H9 (cell line): ENCODE data around the gene SLC35F5. TPM values are rescaled to one million over a fixed set of nuclear protein-coding genes. Genes with fewer than 3 reads are reported as not detected.

ENCODE experiments used
- DNase-seq: peaks from one replicate; pipeline ENCODE4 v3.0.0-alpha.2; 2017
- H2AFZ ChIP-seq: one replicate; pipeline ENCODE4 v1.6.1; 2013; ENCODE audit warnings: mild to moderate bottlenecking, low read length, control low read depth, moderate library complexity
- H2AK5ac ChIP-seq: 2 replicates; pipeline ENCODE4 v1.6.1; 2013; ENCODE audit warnings: low read length, control low read depth, mixed read lengths; ENCODE audit not compliant: insufficient read length
- H2BK120ac ChIP-seq: one replicate; pipeline ENCODE4 v1.6.1; 2013; ENCODE audit warnings: low read depth, mild to moderate bottlenecking, low read length, control low read depth, inconsistent platforms; ENCODE audit not compliant: poor library complexity, severe bottlenecking
- H2BK12ac ChIP-seq: 2 replicates; pipeline ENCODE4 v1.6.1; 2013; ENCODE audit warnings: low read length, control low read depth, mixed read lengths, low read depth; ENCODE audit not compliant: insufficient read length
- H2BK15ac ChIP-seq: 2 replicates; pipeline ENCODE4 v1.6.1; 2013; ENCODE audit warnings: low read depth, low read length, control low read depth
- H2BK20ac ChIP-seq: one replicate; pipeline ENCODE4 v1.6.1; 2013; ENCODE audit warnings: low read depth, mild to moderate bottlenecking, low read length, control low read depth, inconsistent platforms; ENCODE audit not compliant: poor library complexity, severe bottlenecking
- H2BK5ac ChIP-seq: 2 replicates; pipeline ENCODE4 v1.6.1; 2013; ENCODE audit warnings: low read length, control low read depth, mixed read lengths; ENCODE audit not compliant: insufficient read length
- H3K14ac ChIP-seq: 2 replicates; pipeline ENCODE4 v1.6.1; 2013; ENCODE audit warnings: low read length, control low read depth; ENCODE audit not compliant: insufficient read depth
- H3K18ac ChIP-seq: 2 replicates; pipeline ENCODE4 v1.6.1; 2013; ENCODE audit warnings: low read depth, mild to moderate bottlenecking, mixed read lengths, low read length, control low read depth; ENCODE audit not compliant: insufficient read length
- H3K23ac ChIP-seq: 2 replicates; pipeline ENCODE4 v1.6.1; 2013; ENCODE audit warnings: low read length, control low read depth, mixed read lengths, low read depth; ENCODE audit not compliant: insufficient read length
- H3K23me2 ChIP-seq: 2 replicates; pipeline ENCODE4 v1.6.1; 2013; ENCODE audit warnings: low read depth, mild to moderate bottlenecking, mixed read lengths, low read length, control low read depth; ENCODE audit not compliant: insufficient read length, poor library complexity, severe bottlenecking
- H3K27ac ChIP-seq: 2 replicates; pipeline ENCODE4 v1.5.1; 2013; ENCODE audit warnings: low read length, control low read depth, mixed read lengths, low read depth; ENCODE audit not compliant: insufficient read length
- H3K27me3 ChIP-seq: 2 replicates; pipeline ENCODE4 v1.6.1; 2013; ENCODE audit warnings: low read length, control low read depth, inconsistent platforms; ENCODE audit not compliant: insufficient read depth
- H3K4ac ChIP-seq: 2 replicates; pipeline ENCODE4 v1.6.1; 2013; ENCODE audit warnings: low read depth, mild to moderate bottlenecking, control low read depth, inconsistent platforms, low read length, moderate library complexity
- H3K4me1 ChIP-seq: 2 replicates; pipeline ENCODE4 v1.6.1; 2013; ENCODE audit warnings: low read length, control low read depth, inconsistent platforms; ENCODE audit not compliant: insufficient read depth
- H3K4me2 ChIP-seq: 2 replicates; pipeline ENCODE4 v1.6.1; 2013; ENCODE audit warnings: low read length, control low read depth, mixed read lengths; ENCODE audit not compliant: insufficient read length, insufficient read depth
- H3K56ac ChIP-seq: 2 replicates; pipeline ENCODE4 v1.6.1; 2013; ENCODE audit warnings: low read depth, mild to moderate bottlenecking, mixed read lengths, low read length, control low read depth; ENCODE audit not compliant: insufficient read length
- H3K79me1 ChIP-seq: 2 replicates; pipeline ENCODE4 v1.6.1; 2013; ENCODE audit warnings: low read depth, mild to moderate bottlenecking, moderate library complexity, low read length, control low read depth, inconsistent platforms; ENCODE audit not compliant: insufficient read depth, poor library complexity, severe bottlenecking
- H3K79me2 ChIP-seq: 2 replicates; pipeline ENCODE4 v1.6.1; 2013; ENCODE audit warnings: low read length, control low read depth, inconsistent platforms; ENCODE audit not compliant: insufficient read depth
- H3K9ac ChIP-seq: 2 replicates; pipeline ENCODE4 v1.6.1; 2013; ENCODE audit warnings: low read length, control low read depth, mixed read lengths; ENCODE audit not compliant: insufficient read length; ENCODE audit errors: extremely low read depth
- H3K9me3 ChIP-seq: one replicate; pipeline ENCODE4 v1.6.1; 2013; ENCODE audit warnings: low read depth, low read length, inconsistent platforms; ENCODE audit not compliant: control insufficient read depth
- H3T11ph ChIP-seq: one replicate; pipeline ENCODE4 v1.6.1; 2013; ENCODE audit warnings: mild to moderate bottlenecking, low read length, control low read depth, inconsistent platforms
- H4K20me1 ChIP-seq: one replicate; pipeline ENCODE4 v1.6.1; 2013; ENCODE audit not compliant: control insufficient read depth, insufficient read length, insufficient read depth
- H4K5ac ChIP-seq: 2 replicates; pipeline ENCODE4 v1.6.1; 2013; ENCODE audit warnings: low read depth, mild to moderate bottlenecking, mixed read lengths, low read length, control low read depth; ENCODE audit not compliant: insufficient read length
- H4K8ac ChIP-seq: replicated peaks from 2 replicates; pipeline ENCODE4 v1.6.1; 2013; ENCODE audit warnings: low read length, control low read depth, mixed read lengths, low read depth; ENCODE audit not compliant: insufficient read length
- H4K91ac ChIP-seq: 2 replicates; pipeline ENCODE4 v1.6.1; 2013; ENCODE audit warnings: low read depth, mild to moderate bottlenecking, moderate library complexity, mixed read lengths, low read length, control low read depth; ENCODE audit not compliant: insufficient read length
- H3K27ac Mint-ChIP-seq, 3 experiments: 2 replicates in 2 of 3; 3 replicates in 1 of 3; pipeline ENCODE4 v1.8.0; 2020 to 2021; ENCODE audit warnings: mixed read lengths in 3 of 3, mild to moderate bottlenecking in 1 of 3, moderate library complexity in 1 of 3
- H3K27me3 Mint-ChIP-seq: 2 replicates; pipeline ENCODE4 v1.8.0; 2021; ENCODE audit warnings: low read depth, mild to moderate bottlenecking, moderate library complexity, mixed read lengths
- H3K36me3 Mint-ChIP-seq, 3 experiments: 2 replicates in 2 of 3; 3 replicates in 1 of 3; pipeline ENCODE4 v1.8.0; 2020 to 2021; ENCODE audit warnings: low read depth in 3 of 3, mixed read lengths in 3 of 3; ENCODE audit not compliant: insufficient read depth in 1 of 3
- H3K4me1 Mint-ChIP-seq, 2 experiments: 2 replicates each; pipeline ENCODE4 v1.8.0; 2020; ENCODE audit warnings: mixed read lengths in 2 of 2
- H3K4me3 Mint-ChIP-seq, 2 experiments: 2 replicates in 1 of 2; 3 replicates in 1 of 2; pipeline ENCODE4 v1.8.0; 2020 to 2021; ENCODE audit warnings: mild to moderate bottlenecking in 2 of 2, mixed read lengths in 2 of 2, moderate library complexity in 1 of 2
- H3K9me3 Mint-ChIP-seq, 2 experiments: 2 replicates in 1 of 2; 3 replicates in 1 of 2; pipeline ENCODE4 v1.8.0; 2020; ENCODE audit warnings: mild to moderate bottlenecking in 2 of 2, mixed read lengths in 2 of 2, moderate library complexity in 1 of 2
- CTCF ChIP-seq: fragments of 200-600 bp; sonication (generic); conservative IDR thresholded peaks from 3 replicates; pipeline ENCODE4 v1.8.0; 2021; ENCODE audit warnings: antibody characterized with exemption, mild to moderate bottlenecking
- WGBS: extraction: QIAGEN DNeasy Blood & Tissue Kit; methylation state at CpG from one replicate; pipeline ENCODE4 v1.1.7; 2013; ENCODE audit warnings: missing lambda C conversion rate, low lambda C conversion rate, mixed read lengths; ENCODE audit not compliant: insufficient read length; ENCODE audit errors: extremely low coverage; 5-methylcytosine and 5-hydroxymethylcytosine counted together
- total RNA-seq: library from RNA; stranded (reverse); gene quantifications from 2 replicates; pipeline ENCODE4 v1.2.1, GENCODE V29; 2021

SLC35F5 gene
- total RNA-seq, 1 experiment from 2014 or later = 31.3 TPM

- H3K4me3 Mint-ChIP-seq = no peak overlapping the region
- no peak for TF ChIP-seq CTCF
- no peak overlapping the region for H2BK120ac ChIP-seq
Measured at GRCh38 chr2:113694438-113694837, 62.0 kb downstream of the SLC35F5 start.

More at GRCh38 chr2:113694438-113694837, 62.0 kb downstream of the SLC35F5 start:
- Histone ChIP-seq H3K79me1 (no peaks in the 10 kb centered on the region), H2BK5ac (no peak overlapping the region), H3K27ac (no peak overlapping the region), H3K4me2 (no peak overlapping the region), H3K4me1 (no peaks in the 10 kb centered on the region), H3K9ac (no peak overlapping the region), H4K20me1 (no peaks in the 10 kb centered on the region), H2BK12ac (no peak overlapping the region), H2BK20ac (no peak overlapping the region), H2BK15ac (no peak overlapping the region), H3K9me3 (no peaks in the 10 kb centered on the region), H3K79me2 (no peaks in the 10 kb centered on the region), H2AK5ac (no peak overlapping the region), H3K4ac (no peak overlapping the region), H3K23ac (no peak overlapping the region), H2AFZ (no peak overlapping the region), H3K27me3 (no peaks in the 10 kb centered on the region), H3K18ac (no peak overlapping the region), H3T11ph (no peak overlapping the region), H3K56ac (no peak overlapping the region), H4K8ac (no peak overlapping the region), H3K14ac (no peak overlapping the region), H4K5ac (no peak overlapping the region), H3K23me2 (no peaks in the 10 kb centered on the region), H4K91ac (no peak overlapping the region)
- no CpG with 5 or more reads among the region's 9 CpGs for WGBS
- Mint-ChIP-seq H3K36me3 (no peaks in the 10 kb centered on the region), H3K27ac (no peak overlapping the region), H3K27me3 (peaks cover 20% of the 10 kb centered on the region), H3K9me3 (peaks cover 3% of the 10 kb centered on the region in 2 experiments; a peak in 3 of 5 replicates), H3K4me1 (no peaks in the 10 kb centered on the region)
- DNase-seq = no peak
